T-helper 1 cell treated with Interleukin-12 subunit alpha and Interleukin-12 subunit beta and Interleukin-4 antibody, amounts not matched to agents 30 ng/mL and 1 ng/mL, for 36 hours (primary cell): ENCODE measurements around the gene DEF6. TPM values are rescaled to one million over a fixed set of nuclear protein-coding genes. Genes with fewer than 3 reads are reported as not detected.

Experiments
- intact Hi-C: fragments of 100-400 bp; cut with micrococcal nuclease; formaldehyde crosslinking; loops from one replicate; pipeline ENCODE4 v1.15.1; 2024
- total RNA-seq: library from RNA; stranded (reverse); gene quantifications from 2 replicates; pipeline ENCODE4 v1.2.3, GENCODE V29; 2022

DEF6 gene
- total RNA-seq, 1 donor from 2014 or later, result 220 TPM

DNA sequence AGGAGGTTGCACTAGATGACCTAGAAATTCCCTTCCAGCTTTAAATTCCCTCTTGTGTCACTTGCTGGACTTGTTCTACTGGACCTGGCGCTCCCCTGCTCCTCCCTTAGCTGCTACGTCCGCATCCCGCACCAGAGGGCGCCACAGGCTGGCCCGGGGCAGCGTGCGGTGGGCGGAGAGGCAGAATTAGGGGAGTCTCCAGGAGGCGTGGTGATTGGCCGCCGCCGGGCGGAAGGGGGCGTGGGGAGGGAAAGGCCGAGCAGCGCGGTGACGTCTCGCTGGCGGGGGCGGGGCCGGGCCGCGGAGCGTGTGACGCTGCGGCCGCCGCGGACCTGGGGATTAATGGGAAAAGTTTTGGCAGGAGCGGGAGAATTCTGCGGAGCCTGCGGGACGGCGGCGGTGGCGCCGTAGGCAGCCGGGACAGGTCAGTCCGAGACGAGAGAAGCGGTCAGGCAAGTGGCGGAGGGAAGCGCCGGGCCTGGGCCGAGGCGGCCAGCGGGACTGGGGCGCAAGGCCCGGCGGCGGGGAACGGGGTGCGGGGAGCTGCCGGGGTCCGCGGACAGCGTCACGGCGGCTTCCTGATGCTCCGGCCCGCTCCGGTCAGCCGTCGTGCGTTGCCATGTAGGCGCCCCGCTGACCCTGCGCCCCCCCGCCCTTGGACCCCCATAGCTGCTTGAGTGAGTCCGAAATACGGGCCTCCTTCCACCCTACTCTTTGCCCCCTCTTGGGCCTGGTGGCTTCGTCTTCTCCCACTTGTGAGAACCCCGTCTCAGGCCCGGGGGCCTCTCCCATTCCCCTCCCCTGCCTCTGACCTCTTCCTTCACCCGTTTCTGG lies 44.9 kb downstream of the DEF6 start, which contains the start of gene PPARD:
Gene PPARD (plus strand): TSS at position 301 of the 834 bp plus-strand sequence. CDS start 68,530 bp downstream, outside the sequence.
- intact Hi-C loops, result loop anchor here (1.0 kb wide), 8 partner anchors 10 to 395 kb away; partner anchors contain the start of genes ARMC12, DEF6 and RPL10A

DNA sequence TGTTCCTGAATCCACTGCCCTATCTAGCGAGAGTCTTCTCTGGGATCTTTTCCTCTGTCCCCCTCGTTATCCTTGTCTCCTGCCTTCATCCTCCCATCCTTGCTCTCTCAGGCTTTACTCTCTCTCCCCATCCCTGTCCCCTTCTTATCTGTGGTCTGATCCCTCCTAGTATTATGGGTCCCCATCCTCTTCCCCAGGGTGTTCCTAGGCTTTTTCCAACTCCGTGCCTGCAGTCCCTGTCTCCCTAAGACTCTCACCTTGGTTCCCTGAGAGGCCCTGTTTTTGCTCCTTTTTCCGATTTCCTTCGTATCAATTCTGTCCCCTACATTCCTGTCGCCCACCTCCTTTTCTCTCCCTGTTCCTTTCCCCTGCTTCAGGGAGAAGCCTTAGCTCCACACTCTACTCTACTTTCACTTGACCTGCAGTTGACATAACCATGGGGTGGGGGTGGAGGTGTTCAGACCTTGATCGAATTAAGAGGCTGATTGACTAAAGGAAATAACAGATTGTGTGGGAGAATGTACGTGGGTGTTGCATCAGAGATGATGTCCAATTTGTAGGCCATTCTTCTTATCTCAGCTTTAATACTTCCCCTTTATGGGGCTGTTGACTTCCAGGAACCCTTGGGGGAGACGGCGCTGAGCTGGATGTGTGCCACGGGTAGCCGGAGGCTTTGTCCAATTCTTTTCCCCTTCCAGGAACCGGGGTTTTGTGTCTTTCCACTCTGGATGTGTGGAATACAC lies 45.6 kb downstream of the DEF6 start:
- intact Hi-C loops, result no loop called here

DNA sequence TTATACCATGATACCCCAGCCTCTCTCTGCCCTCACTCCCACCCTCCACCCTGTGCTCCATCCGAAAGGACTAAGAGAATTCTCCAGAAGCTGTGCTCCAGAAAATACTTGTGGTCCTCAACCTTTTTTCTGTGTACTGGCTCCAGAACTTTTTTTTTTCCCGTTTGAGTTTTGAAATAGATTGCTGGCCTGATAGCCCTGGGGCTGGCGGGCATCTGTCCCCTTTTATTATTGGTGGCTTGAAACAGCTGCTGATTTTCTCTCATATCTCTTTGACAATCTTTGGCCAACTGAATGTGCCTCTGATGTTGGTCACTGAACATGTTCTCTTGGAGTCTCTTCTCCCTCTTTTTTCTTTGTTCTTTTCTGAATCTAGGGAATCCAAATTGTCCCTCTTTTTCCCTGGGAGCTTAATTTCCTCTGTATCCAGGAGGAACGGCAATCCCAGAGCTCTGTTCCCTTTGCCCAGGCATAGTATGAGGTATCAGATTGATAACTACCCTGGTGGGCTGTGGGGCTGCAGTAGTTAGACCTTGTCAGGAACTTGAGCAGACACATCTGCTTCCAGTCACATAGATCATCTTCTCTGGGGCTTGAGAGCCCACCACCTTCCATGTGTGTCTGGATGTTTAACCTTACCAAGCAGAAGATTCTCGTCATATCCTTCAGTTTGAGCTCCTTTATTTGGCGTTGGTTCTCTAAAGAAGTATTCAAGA lies 46.4 kb downstream of the DEF6 start:
- intact Hi-C loops, result no loop called here

DNA sequence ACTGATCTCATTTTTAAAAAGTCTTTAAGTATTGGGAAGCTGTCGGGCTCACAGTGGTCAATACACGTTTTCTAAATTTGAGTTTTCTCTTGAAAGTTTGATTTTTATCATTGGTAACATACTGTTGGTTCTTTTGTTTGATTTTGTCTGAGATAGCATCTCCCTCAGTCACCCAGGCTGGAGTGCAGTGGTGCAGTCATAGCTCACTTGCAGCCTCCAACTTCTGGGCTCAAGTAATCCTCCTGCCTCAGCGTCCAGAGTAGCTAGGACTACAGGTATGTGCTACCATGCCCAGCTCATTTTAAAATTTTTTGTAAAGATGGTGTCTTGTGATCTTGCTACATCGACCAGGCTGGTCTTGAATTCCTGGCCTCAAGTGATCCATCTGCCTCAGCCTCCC lies 53.8 kb downstream of the DEF6 start:
- intact Hi-C loops, result no loop called here

DNA sequence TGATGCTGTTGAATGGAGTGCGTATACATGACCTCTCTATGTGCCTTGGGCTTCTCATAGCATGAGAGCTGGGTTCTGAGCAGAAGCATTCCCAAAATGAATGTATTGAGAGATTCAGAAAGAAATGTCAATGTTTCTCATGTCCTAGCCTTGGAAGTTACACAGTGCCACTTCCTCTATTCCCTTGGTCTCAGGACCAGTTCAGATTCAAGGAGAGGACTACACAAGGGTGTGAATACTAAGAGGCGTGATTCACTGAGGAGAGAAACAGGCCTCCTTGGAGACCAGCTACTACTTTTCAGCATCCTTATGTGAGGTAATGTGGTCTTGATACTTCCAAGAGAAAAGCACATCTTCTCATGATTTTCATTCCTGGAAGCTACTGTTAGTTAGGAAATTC lies 55.1 kb downstream of the DEF6 start:
- intact Hi-C loops, result no loop called here

DNA sequence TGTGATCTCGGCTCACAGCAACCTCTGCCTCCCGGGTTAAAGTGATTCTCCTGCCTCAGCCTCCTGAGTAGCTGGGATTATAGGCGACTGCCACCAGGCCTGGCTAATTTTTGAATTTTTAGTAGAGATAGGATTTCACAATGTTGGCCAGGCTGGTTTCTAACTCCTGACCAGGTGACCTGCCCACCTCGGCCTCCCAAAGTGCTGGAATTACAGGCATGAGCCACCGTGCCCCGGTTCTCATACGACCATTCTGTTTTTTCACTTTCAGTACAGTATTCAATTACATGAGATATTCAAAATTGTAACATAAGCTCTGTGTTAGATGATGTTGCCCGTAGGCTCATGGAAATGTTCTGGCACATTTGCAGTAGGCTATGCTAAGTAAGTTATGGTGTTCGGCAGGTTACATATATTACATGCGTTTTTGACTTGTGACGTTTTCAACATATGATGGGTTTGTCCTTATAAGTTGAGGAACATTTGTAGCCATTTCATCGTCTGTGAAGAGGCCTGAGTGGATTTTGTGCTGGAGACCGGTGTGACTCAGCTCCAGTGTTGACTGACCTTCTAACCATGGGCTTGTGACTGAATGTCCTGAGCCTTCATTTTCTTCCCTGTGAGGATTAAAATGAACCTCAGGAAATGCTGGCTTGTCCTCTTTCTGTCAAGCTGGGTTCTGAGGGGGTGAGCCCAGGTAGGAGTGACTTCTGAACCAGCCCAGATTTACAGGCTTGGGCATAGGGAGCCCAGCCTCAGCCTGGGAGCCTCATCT lies 56.9 kb downstream of the DEF6 start:
- intact Hi-C loops, result no loop called here

DNA sequence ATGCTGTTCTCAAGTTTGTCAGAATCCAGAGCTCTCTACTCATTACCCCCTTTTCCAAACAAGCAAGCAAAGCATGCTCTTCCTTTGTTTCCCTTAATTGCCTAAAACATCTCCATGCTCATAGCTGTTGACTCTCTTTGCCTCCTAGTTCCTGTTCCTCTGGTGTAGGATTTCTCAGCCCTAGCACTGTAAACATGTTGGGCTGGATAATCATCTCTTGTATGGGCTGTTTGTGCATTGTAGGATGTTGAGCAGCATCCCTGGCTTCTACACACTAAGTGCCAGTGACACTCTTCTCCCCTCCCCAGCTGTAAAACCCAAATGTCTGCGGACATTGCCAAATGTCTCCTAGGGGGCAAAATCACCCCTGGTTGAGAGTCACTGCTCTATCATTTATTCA lies 58.8 kb downstream of the DEF6 start:
- intact Hi-C loops, result loop anchor here (2.0 kb wide), 1 partner anchor 14 kb away; no protein-coding TSS in a partner anchor

DNA sequence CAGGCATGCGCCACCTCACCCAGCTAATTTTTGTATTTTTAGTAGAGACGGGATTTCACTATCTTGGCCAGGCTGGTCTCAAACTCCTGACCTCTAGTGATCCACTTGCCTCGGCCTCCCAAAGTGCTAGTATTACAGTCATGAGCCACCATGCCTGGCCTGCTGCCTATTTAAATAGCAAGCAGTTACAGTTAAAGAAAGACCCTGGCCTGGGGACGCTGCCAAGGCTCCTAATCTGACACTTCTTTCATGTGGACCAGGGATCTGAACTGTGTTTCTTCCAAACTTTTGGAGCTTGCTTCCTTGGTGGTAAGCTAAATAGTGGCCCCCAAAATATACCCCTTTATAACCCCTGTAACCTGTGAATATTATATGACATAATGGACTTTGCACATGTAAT lies 60.1 kb downstream of the DEF6 start:
- intact Hi-C loops, result loop anchor here (2.0 kb wide), 1 partner anchor 13 kb away; no protein-coding TSS in a partner anchor

DNA sequence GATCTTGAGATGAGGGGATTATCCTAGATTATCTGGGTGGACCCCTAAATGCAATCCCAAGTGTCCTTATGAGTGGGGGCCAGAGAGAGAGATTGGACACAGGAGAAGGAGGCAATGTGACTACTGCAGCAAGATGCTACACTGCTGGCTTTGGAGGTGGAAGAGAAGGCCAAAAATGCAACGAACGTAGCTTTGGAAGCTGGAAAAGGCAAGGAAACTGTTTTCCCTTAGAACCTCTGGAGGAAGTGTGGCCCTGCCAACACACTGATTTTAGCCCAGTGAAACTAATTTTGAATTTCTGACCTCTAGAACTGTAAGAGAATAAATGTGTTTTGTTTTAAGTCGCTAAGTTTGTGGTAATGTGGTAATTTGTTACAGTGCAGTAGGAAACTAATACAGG lies 60.5 kb downstream of the DEF6 start:
- intact Hi-C loops, result no loop called here

DNA sequence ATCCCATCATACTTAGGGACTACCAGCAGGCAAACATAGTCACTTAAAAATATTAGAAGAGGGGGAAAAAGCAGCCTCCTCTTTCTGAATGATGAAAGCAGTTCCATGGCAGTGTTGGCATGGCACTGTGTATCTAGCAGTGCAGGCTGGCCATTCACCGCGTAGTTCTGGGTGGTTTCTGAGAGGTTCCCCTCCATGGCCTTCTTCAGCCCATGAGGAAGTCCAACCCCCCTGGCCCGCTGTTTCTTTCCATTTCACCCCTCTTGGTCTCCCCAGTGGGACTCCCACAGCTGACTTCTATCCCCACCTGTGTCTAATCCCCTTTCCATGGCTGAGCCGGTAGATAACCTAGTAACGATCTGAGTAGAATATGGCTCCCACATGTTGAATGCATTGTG lies 61.7 kb downstream of the DEF6 start:
- intact Hi-C loops, result no loop called here

DNA sequence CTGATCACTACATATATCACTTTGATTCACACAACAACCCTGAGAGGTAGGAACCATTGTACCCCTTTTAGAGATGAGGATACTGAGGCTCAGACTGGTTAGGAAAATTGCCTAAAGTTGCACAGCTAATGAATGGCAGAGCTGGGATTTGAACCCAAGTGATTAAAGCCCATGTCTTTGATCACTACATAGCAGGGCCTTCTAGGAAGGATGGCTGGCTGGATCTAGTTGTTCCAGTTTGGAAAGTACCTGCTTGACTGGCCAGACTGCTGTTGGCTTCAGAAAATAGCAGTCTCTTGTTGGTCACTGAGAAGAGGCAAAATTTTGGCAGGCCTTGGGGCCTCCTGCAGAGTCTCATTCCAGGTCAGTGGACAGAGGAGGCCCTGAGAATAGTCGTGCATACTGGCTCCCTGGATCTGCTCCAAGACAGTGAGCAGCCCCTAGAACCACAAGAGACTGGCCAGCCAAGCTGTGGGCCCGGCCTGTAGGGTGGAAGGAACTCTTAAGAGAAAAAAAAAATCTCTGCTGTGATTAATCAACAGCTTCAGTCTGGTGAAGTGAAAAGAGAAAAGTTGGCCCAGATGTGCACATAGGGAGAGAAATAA lies 62.2 kb downstream of the DEF6 start:
- intact Hi-C loops, result no loop called here

DNA sequence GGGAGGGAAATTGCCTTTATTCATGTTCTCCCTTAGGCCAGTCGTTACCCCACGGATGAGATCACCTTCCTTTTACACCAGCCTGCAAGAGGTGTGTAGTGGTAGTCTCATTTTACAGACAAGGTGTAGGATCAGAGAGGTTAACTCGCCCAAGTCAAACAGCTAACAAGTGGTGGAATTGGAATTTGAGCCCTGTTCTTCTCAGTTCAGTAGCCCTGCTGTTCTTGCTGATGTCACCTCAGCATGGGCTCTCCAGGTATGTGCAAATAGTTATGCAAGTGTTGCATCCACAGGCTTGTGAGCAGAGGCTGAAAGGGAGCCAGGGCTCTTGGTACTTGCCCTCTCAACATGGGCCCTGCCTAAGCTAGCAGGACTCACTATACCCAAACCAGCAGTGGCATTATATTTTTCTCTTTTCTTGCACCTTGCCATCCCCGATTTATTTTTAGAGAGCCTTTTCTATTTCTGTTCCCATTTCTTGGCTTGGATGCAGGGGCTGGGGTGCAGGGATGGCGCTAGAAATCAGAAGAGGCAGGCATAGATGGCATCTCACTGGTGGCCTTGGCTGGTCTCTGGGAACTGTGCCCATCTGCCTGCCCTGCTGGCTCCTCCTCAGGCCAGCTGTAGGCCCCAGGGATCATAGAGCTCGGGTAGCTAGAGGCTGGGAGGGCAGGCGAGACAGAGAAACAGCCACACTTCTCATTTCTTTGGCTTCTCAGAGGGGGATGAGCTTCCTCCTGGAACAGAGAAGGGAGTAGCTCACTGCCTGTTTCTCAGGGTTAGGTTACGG lies 62.9 kb downstream of the DEF6 start:
- intact Hi-C loops, result no loop called here

DNA sequence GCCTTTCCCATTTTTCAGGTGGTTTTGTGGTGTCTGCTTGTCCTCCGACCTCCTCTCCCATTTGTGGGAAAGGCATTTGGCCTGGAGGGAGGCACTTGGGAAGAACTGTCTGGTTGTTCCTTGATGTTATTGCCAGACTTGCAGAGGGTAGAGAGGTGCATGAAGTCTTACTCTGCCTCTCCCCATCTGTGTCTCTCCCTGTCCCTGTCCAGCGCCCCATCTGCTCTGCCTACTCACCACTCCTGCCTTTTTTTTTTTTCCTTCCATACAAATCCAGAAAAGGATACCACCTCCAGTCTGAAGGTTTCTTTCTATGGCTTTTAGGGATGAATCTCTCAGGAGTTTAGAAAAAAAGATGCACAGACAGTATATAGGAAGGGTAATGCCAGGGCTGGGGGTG lies 64.6 kb downstream of the DEF6 start:
- intact Hi-C loops, result no loop called here

DNA sequence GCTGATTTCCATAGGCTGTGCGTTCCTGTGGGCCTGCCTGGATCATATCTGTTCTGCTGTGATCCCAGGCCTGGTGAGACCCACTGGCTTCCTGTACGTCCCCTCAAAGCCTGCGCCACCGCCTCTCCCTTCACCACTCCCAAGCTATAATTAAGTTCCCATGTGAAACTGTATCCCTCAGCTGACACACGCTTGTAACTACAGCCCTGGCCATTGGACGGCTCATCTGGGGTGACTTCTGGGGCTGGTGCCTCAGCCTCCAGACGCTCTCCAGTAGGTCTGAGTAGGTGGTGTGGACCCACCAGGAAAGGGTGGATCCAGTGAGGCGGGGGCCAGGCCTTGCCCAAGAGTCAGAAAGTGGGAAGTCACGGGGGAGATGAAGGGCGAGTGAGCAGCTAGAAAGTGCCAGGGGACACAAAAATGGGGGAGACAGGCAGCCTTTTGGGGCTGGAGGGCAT lies 65.7 kb downstream of the DEF6 start:
- intact Hi-C loops, result no loop called here

DNA sequence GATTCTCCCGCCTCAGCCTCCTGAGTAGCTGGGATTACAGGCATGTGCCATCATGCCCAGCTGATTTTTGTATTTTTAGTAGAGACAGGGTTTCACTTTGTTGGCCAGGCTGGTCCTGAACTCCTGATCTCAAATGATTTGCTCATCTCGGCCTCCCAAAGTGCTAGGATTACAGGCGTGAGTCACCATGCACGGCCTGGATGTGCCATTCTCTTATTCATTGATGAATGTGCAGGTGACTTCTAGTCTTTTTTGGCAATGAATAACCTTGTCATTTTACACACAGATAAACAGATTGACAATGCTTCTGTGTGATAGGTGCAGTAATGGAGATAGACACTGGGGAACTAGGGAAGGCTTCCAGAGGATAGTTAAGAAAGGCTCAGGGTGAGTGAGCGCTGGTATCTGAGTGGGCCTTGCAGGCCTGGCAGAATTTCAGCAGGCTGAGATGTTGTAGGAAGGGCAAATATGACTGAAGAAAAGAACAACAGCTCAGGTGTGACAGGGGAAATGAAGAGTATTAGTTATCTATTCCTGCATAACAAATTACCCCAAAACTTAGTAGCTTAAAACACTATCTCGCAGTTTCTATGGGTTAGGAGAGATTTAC lies 68.1 kb downstream of the DEF6 start:
- intact Hi-C loops, result no loop called here

DNA sequence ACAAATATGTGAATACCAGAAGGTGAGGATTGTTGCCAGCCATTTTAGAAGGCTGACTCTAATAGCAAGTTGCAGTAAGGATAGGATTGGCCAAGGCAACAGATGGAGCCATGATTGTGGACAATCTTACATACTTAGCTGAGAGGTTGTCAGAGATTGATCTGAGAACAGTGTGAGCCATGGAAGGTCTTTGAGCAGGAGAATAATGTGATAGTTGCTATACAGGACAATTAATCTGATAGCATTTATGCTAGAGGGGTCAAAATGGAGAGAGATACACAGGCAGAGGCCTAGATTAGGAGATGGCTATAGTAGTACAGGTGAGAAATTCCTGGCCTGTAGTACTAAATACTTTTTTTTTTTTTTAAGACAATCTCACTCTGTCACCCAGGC lies 68.6 kb downstream of the DEF6 start:
- intact Hi-C loops, result no loop called here

DNA sequence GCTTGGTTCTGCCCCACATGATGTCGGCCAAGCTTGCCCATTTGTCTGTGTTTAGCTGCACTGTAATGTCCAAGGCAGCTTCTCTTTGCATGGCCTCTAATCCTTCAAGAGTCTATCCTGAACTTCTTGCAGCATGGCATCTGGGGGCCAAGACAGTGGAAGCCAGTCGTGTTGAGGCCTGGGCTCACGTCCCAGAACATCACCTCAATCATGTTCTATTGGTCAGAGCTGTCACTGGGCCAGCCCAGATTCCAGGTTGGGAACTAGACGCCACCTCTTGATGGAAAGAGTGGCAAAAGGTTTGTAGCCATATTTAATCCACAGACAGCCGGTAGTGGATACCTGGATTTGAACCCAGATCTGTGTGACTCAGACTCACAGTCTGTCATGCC lies 70.0 kb downstream of the DEF6 start:
- intact Hi-C loops, result loop anchor here (2.0 kb wide), 2 partner anchors 25 to 65 kb away; no protein-coding TSS in a partner anchor

DNA sequence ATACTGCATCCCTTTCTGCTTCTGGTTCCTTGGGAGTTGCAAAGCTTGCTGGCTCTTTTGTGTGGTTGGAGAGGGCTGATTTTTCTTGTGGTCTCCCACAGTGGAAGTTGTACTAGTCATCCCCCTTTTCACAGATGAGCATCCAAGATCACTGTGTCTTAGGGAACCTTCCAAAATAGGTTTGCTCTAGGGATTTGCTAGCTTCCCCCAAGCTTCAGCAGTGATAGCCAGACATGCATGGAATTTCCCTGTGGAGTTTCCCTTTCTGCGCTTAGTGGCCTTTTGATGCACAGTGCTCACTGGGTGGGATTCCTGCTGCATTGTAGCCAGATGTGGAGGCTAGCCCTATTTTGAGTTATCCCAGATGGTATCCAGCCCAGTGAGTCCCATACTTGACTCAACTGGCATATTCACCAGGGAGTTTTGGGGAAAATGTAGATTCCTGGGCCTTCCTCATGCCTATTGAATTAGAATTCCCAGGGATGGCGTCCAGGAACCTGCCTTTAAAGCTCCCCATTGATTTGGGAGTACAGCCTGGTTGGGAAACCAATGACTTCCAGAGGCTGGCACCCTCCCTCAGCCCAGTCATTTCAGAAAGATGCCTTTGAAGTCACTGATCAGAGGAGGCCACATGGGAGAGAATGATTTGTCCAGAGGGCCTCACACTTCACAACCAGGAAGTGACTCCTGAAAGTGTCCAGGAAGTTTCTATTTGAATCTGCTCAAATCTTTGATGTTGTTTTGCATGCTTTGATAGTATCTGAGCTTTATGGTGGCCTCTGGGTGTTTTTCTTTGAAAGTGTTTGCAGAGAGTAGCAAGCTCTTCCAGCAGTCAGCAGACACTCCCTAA lies 70.6 kb downstream of the DEF6 start:
- intact Hi-C loops, result loop anchor here (2.0 kb wide), 2 partner anchors 25 to 65 kb away; no protein-coding TSS in a partner anchor
